Trophoblast cell (in vitro differentiated cells and primary cell): Measurements from ENCODE around the gene CD101.

Experiments used
- DNase-seq, 2 donors: peaks; one replicate each; pipeline ENCODE4 v3.0.0-alpha.2; 2016
- H2AFZ ChIP-seq: 2 replicates; pipeline ENCODE4 v1.6.1; 2013; ENCODE audit warnings: low read length, moderate library complexity, mild to moderate bottlenecking; ENCODE audit not compliant: insufficient read depth, poor library complexity
- H2AK5ac ChIP-seq: 2 replicates; pipeline ENCODE4 v1.6.1; 2013; ENCODE audit warnings: mild to moderate bottlenecking, low read length
- H2BK120ac ChIP-seq: 2 replicates; pipeline ENCODE4 v1.6.1; 2013; ENCODE audit warnings: low read length, mild to moderate bottlenecking, moderate library complexity; ENCODE audit not compliant: insufficient read depth, poor library complexity
- H2BK12ac ChIP-seq: 2 replicates; pipeline ENCODE4 v1.6.1; 2013; ENCODE audit warnings: mild to moderate bottlenecking, low read length, moderate library complexity
- H2BK5ac ChIP-seq: 2 replicates; pipeline ENCODE4 v1.6.1; 2013; ENCODE audit warnings: low read length, low read depth, moderate library complexity, mild to moderate bottlenecking; ENCODE audit not compliant: poor library complexity
- H3K14ac ChIP-seq: 2 replicates; pipeline ENCODE4 v1.6.1; 2013; ENCODE audit warnings: mild to moderate bottlenecking, low read length
- H3K18ac ChIP-seq: 2 replicates; pipeline ENCODE4 v1.6.1; 2013; ENCODE audit warnings: mild to moderate bottlenecking, low read length
- H3K23ac ChIP-seq: 2 replicates; pipeline ENCODE4 v1.6.1; 2013; ENCODE audit warnings: low read length
- H3K27ac ChIP-seq: 2 replicates; pipeline ENCODE4 v1.5.1; 2013; ENCODE audit warnings: low read depth, mild to moderate bottlenecking, inconsistent platforms, low read length, moderate library complexity
- H3K27me3 ChIP-seq: 2 replicates; pipeline ENCODE4 v1.6.1; 2013; ENCODE audit warnings: inconsistent platforms, mild to moderate bottlenecking, low read length, moderate library complexity; ENCODE audit not compliant: insufficient read depth
- H3K36me3 ChIP-seq, 2 experiments: 1 replicate in 1 of 2; 2 replicates in 1 of 2; pipeline ENCODE4 v1.6.1; 2013; ENCODE audit warnings: low read length in 2 of 2, mild to moderate bottlenecking in 2 of 2, moderate library complexity in 1 of 2; ENCODE audit not compliant: insufficient read depth in 2 of 2, control insufficient read depth in 1 of 2
- H3K4ac ChIP-seq: 2 replicates; pipeline ENCODE4 v1.6.1; 2013; ENCODE audit warnings: low read depth, mild to moderate bottlenecking, low read length, moderate library complexity
- H3K4me1 ChIP-seq, 2 experiments: 1 replicate in 1 of 2; 2 replicates in 1 of 2; pipeline ENCODE4 v1.6.1; 2013; ENCODE audit warnings: low read length in 2 of 2, mild to moderate bottlenecking in 2 of 2, moderate library complexity in 1 of 2; ENCODE audit not compliant: insufficient read depth in 2 of 2, control insufficient read depth in 1 of 2
- H3K4me2 ChIP-seq: 2 replicates; pipeline ENCODE4 v1.6.1; 2013; ENCODE audit warnings: inconsistent platforms, mild to moderate bottlenecking, low read length, moderate library complexity
- H3K4me3 ChIP-seq: 2 replicates; pipeline ENCODE4 v1.5.1; 2013; ENCODE audit warnings: mild to moderate bottlenecking, low read depth, low read length, inconsistent platforms
- H3K79me1 ChIP-seq: one replicate; pipeline ENCODE4 v1.6.1; 2013; ENCODE audit warnings: low read length
- H3K79me2 ChIP-seq: 2 replicates; pipeline ENCODE4 v1.6.1; 2013; ENCODE audit warnings: low read length, mild to moderate bottlenecking; ENCODE audit not compliant: control insufficient read depth, insufficient read depth, poor library complexity
- H3K9ac ChIP-seq: 2 replicates; pipeline ENCODE4 v1.6.1; 2013; ENCODE audit warnings: mild to moderate bottlenecking, low read length
- H3K9me3 ChIP-seq: 2 replicates; pipeline ENCODE4 v1.6.1; 2013; ENCODE audit warnings: low read depth, mild to moderate bottlenecking, control low read depth, inconsistent platforms, low read length; ENCODE audit not compliant: insufficient read depth
- H4K12ac ChIP-seq: 2 replicates; pipeline ENCODE4 v1.6.1; 2013; ENCODE audit warnings: low read depth, mild to moderate bottlenecking, low read length, moderate library complexity
- H4K8ac ChIP-seq: 2 replicates; pipeline ENCODE4 v1.6.1; 2013; ENCODE audit warnings: low read depth, mild to moderate bottlenecking, low read length, moderate library complexity
- H4K91ac ChIP-seq: one replicate; pipeline ENCODE4 v1.6.1; 2013; ENCODE audit warnings: low read depth, mild to moderate bottlenecking, low read length, moderate library complexity
- WGBS: extraction: QIAGEN DNeasy Blood & Tissue Kit; methylation state at CpG from one replicate; pipeline ENCODE4 v1.1.7; 2013; ENCODE audit warnings: missing lambda C conversion rate; ENCODE audit not compliant: insufficient read length, insufficient coverage; ENCODE audit errors: extremely low coverage; 5-methylcytosine and 5-hydroxymethylcytosine counted together

Gene CD101

GRCh38 chr1:117060441-117061317 lies 59.1 kb downstream of the CD101 start:
- peak overlapping the region; percentile 62 for H3K18ac ChIP-seq
- H3K14ac ChIP-seq, result peak overlapping the region; percentile 22
- peak overlapping the region; percentile 61 for H4K12ac ChIP-seq
- peaks cover 2 to 3% of the 10 kb centered on the region in 2 experiments for H3K4me1 ChIP-seq
- peaks cover 5% of the 10 kb centered on the region for H3K79me1 ChIP-seq
- no peaks in the 10 kb centered on the region for H3K27me3 ChIP-seq
- no peak overlapping the region for H3K23ac ChIP-seq
- peaks cover 3% of the 10 kb centered on the region for H3K79me2 ChIP-seq
- H2AFZ ChIP-seq, result peak overlapping the region; percentile 80
- peak overlapping the region; percentile 72 for H3K4ac ChIP-seq
- peak overlapping the region; percentile 45 for H4K91ac ChIP-seq
- no peak overlapping the region for H2AK5ac ChIP-seq
- H3K4me2 ChIP-seq, result peak overlapping the region; percentile 81
- peak overlapping the region; percentile 37 for H2BK120ac ChIP-seq
- H3K4me3 ChIP-seq, result peak overlapping the region; percentile 82
- H4K8ac ChIP-seq, result peak overlapping the region; percentile 78
- peak overlapping the region; percentile 69 for H3K9ac ChIP-seq
- H3K36me3 ChIP-seq, result peaks cover 0 to 3% of the 10 kb centered on the region in 2 experiments
- H3K9me3 ChIP-seq, result no peaks in the 10 kb centered on the region
- peak overlapping the region; percentile 51 for H2BK5ac ChIP-seq
- no CpG with 5 or more reads among the region's 42 CpGs for whole genome bisulfite sequencing
- H3K27ac ChIP-seq, result peak overlapping the region; percentile 3
- H2BK12ac ChIP-seq, result peak overlapping the region; percentile 40
- peak in 1 of 2 donors; percentile 47 for DNase-seq

- WGBS, result no CpG with 5 or more reads among the region's 2 CpGs
- no peak overlapping the region for H4K12ac ChIP-seq
- no peak overlapping the region for H2AK5ac ChIP-seq
- H3K9me3 ChIP-seq, result peaks cover 1% of the 10 kb centered on the region
- no peak overlapping the region for H3K9ac ChIP-seq
- H2AFZ ChIP-seq, result no peak overlapping the region
- H3K27ac ChIP-seq, result no peak overlapping the region
- no peak overlapping the region for H2BK120ac ChIP-seq
- H3K4me1 ChIP-seq, result peaks cover 2 to 3% of the 10 kb centered on the region in 2 experiments
- no peak overlapping the region for H3K23ac ChIP-seq
- H3K27me3 ChIP-seq, result no peaks in the 10 kb centered on the region
- H3K4me2 ChIP-seq, result no peak overlapping the region
- H2BK12ac ChIP-seq, result no peak overlapping the region
- H2BK5ac ChIP-seq, result no peak overlapping the region
- H3K79me2 ChIP-seq, result peaks cover 3% of the 10 kb centered on the region
- H3K36me3 ChIP-seq, result peaks cover 0 to 3% of the 10 kb centered on the region in 2 experiments
- no peak overlapping the region for H3K18ac ChIP-seq
- H3K4ac ChIP-seq, result no peak overlapping the region
- no peak overlapping the region for H3K14ac ChIP-seq
- H4K8ac ChIP-seq, result no peak overlapping the region
- H3K4me3 ChIP-seq, result no peak overlapping the region
- peak in 1 of 2 donors; percentile 15 for DNase-seq
- H4K91ac ChIP-seq, result no peak overlapping the region
- peaks cover 5% of the 10 kb centered on the region for H3K79me1 ChIP-seq
These were observed 60.4 kb downstream of the CD101 start for GRCh38 chr1:117061986-117062415.

- no peak for DNase-seq
- no peak overlapping the region for H3K4ac ChIP-seq
- H3K23ac ChIP-seq, result no peak overlapping the region
- H4K91ac ChIP-seq, result no peak overlapping the region
- H3K27me3 ChIP-seq, result no peaks in the 10 kb centered on the region
- H3K27ac ChIP-seq, result no peak overlapping the region
- H2BK120ac ChIP-seq, result no peak overlapping the region
- H2AFZ ChIP-seq, result no peak overlapping the region
- no CpG with 5 or more reads among the region's 6 CpGs for whole genome bisulfite sequencing
- H3K9me3 ChIP-seq, result peaks cover 1% of the 10 kb centered on the region
- no peaks in the 10 kb centered on the region for H3K79me1 ChIP-seq
- no peaks in the 10 kb centered on the region for H3K4me1 ChIP-seq
- H3K79me2 ChIP-seq, result peaks cover 2% of the 10 kb centered on the region
- no peak overlapping the region for H3K4me3 ChIP-seq
- no peak overlapping the region for H3K14ac ChIP-seq
- no peak overlapping the region for H3K9ac ChIP-seq
- no peak overlapping the region for H3K18ac ChIP-seq
- no peak overlapping the region for H2AK5ac ChIP-seq
- no peak overlapping the region for H2BK5ac ChIP-seq
- H2BK12ac ChIP-seq, result no peak overlapping the region
- H3K36me3 ChIP-seq, result peaks cover 0 to 3% of the 10 kb centered on the region in 2 experiments
- H3K4me2 ChIP-seq, result no peak overlapping the region
- H4K12ac ChIP-seq, result no peak overlapping the region
- no peak overlapping the region for H4K8ac ChIP-seq
These were observed 64.8 kb downstream of the CD101 start for GRCh38 chr1:117066367-117066766.

- peaks cover 0 to 3% of the 10 kb centered on the region in 2 experiments for H3K36me3 ChIP-seq
- no peak overlapping the region for H3K27ac ChIP-seq
- H3K23ac ChIP-seq, result no peak overlapping the region
- H2BK120ac ChIP-seq, result no peak overlapping the region
- H3K18ac ChIP-seq, result no peak overlapping the region
- H3K79me1 ChIP-seq, result no peaks in the 10 kb centered on the region
- H2AFZ ChIP-seq, result no peak overlapping the region
- H3K79me2 ChIP-seq, result peaks cover 2% of the 10 kb centered on the region
- H3K4me1 ChIP-seq, result no peaks in the 10 kb centered on the region
- peaks cover 1% of the 10 kb centered on the region for H3K9me3 ChIP-seq
- no peak overlapping the region for H4K91ac ChIP-seq
- H4K8ac ChIP-seq, result no peak overlapping the region
- DNase-seq, result peak; percentile 21 to 80
- WGBS, result no CpG with 5 or more reads among the region's 6 CpGs
- H3K9ac ChIP-seq, result no peak overlapping the region
- H3K14ac ChIP-seq, result no peak overlapping the region
- H2BK12ac ChIP-seq, result no peak overlapping the region
- H4K12ac ChIP-seq, result no peak overlapping the region
- H3K4ac ChIP-seq, result no peak overlapping the region
- H2BK5ac ChIP-seq, result no peak overlapping the region
- no peak overlapping the region for H3K4me3 ChIP-seq
- no peak overlapping the region for H3K4me2 ChIP-seq
- H2AK5ac ChIP-seq, result no peak overlapping the region
- no peaks in the 10 kb centered on the region for H3K27me3 ChIP-seq
These were observed 66.2 kb downstream of the CD101 start for GRCh38 chr1:117067533-117068370.
